ENCODE results near the gene PRKAA2.

- TF ChIP-seq POLR2AphosphoS5 (IDR thresholded peaks at IDR 0.05; ENCODE audit: borderline replicate concordance, low read depth, low read length) (no peak), EZH2 (IDR thresholded peaks at IDR 0.05) (no peak)
Measured at GRCh38 chr1:56648546-56648945, 3.4 kb downstream of the PRKAA2 start.

Data from SK-N-MC (cell line).